Effector CD4-positive, alpha-beta T cell (primary cell): ENCODE results near the gene PTGS2.
"Not testable (repeated sequence)": the region's sequence is repeated elsewhere in the genome, so short reads cannot be mapped to it uniquely, and the experiment has no call there.

Source experiments
- DNase-seq: peaks from one replicate; pipeline ENCODE4 v3.0.0-alpha.2; 2020

PTGS2 gene

DNA sequence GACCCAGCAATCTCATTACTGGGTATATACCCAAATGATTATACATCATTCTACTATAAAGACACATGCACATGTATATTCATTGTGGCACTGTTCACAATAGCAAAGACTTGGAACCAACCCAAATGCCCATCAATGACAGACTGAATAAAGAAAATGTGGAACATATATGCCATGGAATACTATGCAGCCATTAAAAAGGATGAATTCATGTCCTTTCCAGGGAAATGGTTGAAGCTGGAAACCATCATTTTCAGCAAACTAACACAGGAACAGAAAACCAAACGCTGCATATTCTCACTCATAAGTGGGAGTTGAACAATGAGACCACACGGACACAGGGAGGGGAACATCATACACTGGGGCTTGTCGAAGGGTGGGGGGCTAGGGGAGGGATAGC is 10.4 kb downstream of the PTGS2 start:
- DNase-seq, result not testable (repeated sequence)

DNA sequence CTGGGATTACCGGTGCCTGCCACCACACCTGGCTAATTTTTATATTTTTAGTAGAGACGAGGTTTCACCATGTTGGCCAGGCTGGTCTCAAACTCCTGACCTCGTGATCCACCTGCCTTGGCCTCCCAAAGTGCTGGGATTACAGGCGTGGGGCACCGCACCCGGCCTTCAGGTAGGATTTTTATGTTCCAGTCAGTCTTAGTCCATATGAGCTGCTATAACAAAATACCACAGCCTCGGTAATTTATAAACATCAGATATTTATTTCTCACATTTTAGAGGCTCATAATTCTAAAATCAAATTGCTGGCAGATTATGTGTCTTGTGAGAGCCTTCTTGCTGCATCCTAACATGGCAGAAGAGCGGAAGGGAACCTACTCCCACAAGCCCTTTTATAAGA is 16.0 kb downstream of the PTGS2 start:
- not testable (repeated sequence) for DNase-seq

DNA sequence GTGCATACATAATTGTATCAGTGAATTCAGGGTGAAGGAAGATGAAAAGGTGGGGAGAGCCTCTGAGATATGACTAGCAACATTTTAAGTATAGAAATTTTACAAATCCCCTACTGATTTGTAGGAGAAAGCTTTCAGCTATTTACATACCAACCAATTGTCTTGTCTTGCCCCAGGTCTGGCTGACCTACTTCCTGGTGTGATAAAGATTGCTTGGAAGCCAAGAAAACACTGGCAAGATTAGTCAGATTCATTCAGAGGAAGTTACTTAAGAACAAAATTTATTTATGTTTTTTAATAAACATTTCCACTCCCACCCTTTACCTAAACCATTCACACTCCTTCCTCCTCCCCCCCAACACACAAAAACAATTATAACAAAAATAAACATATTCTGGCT is 17.5 kb downstream of the PTGS2 start:
- DNase-seq, result no peak

DNA sequence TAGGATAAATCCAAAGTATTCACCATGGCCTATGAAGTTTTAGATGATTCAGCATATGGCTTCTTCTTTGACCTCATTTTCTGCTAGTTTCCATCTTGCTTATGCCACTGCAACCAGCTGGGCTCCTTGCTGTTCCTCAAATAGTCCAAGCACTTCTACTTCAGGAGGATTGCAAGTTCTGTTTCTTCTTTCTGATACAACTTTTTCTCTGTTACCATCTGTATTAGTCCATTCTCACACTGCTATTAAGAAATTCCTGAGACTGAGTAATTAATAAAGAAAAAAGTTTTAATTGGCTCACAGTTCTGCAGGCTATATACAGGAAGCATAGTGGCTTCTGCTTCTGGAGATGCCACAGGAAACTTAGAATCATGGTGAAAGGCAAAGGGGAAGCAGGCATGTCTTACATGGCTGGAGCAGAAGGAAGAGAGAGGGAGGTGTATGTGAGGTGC is 20.3 kb downstream of the PTGS2 start:
- DNase-seq, result no peak

DNA sequence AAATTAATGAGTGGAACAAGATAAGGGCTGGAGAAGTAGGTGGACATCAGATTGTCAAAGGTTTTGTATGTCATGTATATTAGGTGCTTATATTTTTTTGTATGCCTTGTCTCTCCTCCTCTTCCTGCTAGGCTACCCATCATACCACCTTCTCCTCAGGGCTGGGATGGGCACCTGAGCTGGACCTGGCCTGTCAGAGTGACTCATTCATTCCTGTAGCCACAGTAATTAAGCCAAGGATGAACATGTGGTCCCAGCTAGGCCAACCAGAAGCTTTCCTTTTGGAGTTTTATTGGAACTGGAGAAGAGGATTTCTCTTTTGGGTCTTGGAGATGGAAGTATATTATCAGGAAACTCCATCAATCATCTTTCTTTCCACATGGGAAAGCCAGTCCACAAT is 21.2 kb downstream of the PTGS2 start:
- DNase-seq, result no peak

DNA sequence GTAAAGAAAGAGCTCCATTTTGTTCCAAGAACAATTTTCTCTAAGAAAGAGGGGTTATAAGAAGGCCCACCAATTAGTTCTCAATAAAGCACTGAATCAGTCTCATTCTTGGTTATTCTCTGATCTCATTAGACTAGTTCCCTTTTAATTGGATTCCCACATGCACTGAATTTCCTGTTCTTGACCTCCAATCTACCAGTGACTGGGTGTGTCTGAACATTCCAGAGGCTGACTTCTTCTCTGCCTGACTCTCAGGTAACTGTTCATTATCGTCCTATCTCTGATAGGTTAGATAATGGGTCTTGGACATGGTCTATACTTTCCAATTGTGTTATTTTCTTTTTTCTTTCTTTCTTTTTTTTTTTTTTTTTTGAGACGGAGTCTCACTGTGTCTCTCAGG is 22.7 kb downstream of the PTGS2 start:
- no peak for DNase-seq

DNA sequence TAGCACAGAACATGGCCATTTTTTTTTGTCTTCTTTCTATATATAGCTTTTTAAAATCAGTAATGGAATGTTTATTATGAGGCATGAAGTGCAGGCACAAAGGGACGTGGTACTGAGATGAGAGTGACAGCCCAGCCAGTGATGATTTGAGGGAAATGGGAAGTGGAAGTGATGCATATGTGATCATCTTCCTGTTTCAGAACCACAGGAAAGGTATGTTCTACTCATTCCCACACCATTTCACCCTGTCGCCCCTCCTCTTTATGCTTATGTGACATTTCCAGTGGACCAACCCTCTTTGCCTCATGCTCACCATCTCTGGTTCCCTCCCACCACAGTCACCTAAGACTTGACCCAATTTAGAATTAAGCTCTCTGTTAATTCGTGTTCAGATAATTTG is 24.3 kb downstream of the PTGS2 start:
- DNase-seq, result no peak

DNA sequence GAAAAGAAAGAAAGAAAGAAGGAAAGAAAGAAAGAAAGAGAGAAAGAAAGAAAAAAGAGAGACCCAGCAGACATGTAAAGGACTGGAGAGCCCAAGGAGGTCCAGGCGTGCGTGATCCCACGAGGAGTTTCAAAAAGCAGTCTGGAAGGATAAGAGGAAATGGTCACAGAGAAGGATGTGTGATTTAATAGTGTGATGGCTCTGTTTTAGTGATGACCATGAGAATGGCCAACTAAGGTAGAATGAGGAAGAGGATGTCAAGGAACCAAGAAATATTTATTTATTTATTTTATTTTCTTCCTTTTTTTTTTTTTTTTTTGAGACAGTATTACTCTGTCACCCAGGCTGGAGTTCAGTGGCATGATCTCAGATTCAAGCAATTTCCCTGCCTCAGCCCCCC is 25.5 kb downstream of the PTGS2 start:
- no peak for DNase-seq

DNA sequence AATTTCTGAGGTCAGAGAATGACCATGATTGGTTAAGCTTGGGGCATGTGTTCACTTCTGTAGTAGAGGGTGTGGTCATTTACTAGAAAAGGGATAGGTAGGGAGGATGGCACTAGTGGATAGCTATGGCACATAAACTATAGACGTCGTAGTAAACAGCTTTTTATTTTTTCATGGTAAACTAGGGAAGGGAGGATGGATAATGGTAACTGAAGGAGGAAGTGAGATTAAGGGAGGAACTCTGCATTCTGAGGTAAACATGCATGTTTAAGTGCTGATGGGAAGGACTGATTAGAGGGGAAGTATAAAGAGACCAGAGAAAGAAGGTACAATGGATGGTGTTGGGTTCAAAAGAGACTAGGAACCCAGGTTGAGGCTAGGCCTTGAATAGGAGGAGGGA is 26.9 kb downstream of the PTGS2 start:
- DNase-seq, result no peak

DNA sequence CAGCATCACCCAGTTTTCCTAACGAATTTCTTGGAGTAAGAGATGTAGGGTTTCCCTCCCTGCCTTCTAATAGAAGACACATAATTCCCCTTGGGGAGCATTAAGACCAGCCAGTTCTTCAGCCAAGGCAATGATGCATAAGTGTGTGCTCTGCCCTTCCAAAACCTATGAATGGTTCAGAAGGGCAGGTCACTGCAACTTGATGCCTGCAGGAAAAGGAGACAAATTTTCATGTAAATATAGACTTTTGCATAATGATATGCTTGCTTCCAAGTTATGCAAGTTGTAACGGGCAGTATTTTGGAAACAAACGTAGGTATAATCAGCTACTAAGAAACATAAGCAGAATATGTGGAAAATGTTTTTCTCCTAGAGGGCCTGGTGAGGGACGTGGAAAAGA is 31.6 kb downstream of the PTGS2 start:
- DNase-seq, result no peak

DNA sequence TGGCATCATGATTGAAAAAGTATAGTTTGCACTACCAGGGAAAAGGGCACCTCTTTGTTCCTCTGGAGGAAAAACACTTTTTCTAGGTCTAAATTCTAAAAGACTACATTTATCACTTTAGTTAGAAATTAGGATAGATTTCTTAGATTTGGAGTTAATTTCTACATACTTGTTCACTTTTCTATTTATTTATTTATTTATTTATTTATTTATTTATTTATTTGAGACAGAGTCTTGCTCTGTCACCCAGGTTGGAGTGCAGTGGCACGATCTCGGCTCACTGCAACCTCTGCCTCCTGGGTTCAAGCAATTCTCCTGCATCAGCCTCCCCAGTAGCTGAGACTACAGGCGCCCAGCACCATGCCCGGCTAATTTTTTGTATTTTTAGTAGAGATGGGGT is 32.2 kb downstream of the PTGS2 start:
- not testable (repeated sequence) for DNase-seq

DNA sequence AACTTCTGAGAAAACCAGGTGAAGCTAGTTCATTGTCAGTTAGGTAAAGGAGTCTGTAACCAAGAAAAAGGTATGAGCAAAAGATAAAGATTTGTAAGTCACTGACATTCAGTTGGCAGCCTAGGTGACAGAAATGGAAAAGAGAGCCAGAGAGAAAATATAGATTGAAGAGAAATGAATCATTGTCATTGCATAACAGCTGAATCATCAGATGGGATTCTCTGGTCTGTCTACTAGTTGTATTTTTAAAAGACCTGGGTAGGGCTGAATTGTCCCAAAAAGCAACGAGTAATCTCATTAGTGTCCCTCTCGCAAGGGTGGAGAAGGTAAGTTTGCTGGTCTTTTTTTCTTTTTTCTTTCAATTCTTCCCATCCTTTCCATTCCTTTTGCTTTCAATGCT is 36.6 kb downstream of the PTGS2 start:
- DNase-seq, result no peak

DNA sequence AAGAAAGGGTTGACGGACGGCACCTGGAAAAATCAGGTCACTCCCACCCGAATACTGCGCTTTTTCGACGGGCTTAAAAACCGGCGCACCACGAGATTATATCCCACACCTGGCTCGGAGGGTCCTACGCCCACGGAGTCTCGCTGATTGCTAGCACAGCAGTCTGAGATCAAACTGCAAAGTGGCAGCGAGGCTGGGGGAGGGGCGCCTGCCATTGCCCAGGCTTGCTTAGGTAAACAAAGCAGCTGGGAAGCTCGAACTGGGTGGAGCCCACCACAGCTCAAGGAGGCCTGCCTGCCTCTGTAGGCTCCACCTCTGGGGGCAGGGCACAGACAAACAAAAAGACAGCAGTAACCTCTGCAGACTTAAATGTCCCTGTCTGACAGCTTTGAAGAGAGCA is 42.7 kb downstream of the PTGS2 start:
- not testable (repeated sequence) for DNase-seq

DNA sequence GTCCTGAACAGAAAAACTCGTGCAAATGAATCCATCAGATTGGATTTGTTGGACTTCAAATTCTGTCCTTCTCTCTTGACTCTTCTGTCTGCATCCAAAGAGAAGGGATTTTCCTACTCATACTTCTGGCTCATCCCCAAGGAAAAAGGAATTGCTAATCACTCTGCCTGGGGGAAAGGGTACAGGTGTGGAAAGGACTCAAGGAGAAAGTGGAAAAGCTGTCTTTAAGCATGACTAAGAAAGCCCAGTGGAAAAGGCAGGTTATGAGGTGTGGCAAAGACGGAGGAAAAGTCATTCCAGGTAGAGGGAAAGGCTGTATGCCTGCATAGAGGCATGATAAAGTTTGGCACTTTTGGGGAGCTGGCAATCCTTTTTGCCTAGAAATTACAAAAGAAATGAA is 43.4 kb downstream of the PTGS2 start:
- no peak for DNase-seq

DNA sequence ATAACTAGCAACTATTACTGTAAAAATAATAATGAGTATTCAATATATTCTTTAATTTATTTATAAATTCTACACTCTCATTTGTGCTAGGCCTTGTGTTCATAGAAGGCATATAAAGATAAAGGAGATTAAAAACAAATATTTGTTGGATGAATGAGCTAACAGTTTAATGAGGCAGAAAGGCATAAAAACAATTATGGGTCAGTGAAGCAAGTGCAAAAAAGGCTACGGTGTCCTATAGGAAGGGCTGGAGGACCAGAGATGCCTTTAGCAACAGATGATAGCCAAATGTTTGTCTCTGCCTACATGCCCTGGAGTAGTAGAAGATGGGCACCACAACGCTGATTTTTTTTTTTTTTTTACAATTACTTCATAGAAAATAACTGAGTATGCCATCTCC is 45.7 kb downstream of the PTGS2 start:
- DNase-seq, result no peak

DNA sequence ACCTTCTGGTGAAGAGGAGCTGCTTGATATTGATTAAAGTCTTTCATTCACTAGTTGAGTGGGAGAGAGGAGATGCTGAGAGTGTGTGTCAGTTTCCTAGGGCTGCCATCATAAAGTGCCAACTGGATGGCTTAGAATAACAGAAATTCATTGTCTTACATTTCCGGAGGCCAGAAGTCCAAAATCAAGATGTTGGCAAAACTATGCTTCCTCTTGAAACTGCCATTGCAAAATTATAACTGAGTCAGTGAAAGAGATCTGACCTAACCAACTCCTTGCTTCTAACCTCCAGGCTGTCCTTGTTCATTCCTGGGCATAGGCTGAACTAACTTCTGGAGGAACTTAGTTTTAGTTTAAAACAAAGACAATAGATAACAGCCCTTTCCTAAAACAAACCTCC is 47.1 kb downstream of the PTGS2 start:
- DNase-seq, result no peak

DNA sequence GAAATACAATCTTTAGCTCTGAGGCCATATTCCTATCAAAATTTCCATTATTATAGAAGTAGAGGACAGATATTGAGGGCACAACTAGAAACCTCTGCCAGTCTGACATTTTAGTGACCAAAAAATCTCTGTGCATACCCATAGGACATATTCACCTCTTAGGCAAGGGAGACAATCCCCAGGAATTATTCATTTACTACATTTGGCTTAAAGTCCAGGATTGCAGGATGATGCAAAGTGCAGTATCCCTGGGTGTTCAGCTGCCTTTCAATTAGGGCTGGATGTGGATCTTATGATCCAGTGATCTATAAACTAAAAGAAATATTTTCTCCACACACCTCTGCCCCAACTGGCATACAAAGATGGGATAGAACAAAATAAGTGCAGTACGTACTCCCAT is 50.9 kb downstream of the PTGS2 start:
- DNase-seq, result no peak

DNA sequence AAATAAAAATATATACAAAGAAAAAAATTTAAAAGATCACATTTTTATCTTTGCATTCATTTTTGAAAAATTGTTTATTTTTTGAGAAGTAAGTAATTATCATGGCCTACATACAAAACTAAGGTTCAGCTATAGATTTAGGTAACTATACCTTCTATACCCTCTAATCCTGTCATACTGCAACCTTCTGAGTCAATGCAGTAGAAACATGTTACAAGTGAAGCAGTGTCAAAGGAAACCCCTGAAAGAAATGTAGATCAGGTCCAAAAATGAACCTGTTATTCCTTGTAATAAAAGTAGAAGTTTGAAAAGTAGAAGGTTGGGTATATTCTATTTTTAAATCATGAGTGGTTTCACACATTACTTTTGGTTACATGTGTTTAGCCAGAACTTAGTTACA is 51.3 kb downstream of the PTGS2 start:
- no peak for DNase-seq

DNA sequence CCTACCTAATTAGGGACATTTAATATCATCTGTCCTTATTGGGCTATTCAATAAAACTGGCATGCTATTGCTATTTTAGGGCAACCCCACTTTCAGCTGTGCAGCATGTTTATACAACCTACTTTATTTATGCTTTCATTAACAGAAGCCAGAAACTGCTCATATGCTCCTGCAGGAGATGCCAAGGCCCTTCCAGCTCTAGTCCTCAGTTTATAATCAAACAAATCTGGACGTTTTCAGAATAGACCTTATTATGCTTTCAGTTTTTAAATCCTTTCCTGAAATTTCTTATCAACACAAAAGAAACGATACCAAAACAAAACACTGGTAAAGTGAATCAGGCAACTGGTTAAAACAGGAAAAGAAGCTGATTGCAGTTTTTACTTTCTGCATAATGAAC is 53.2 kb downstream of the PTGS2 start:
- DNase-seq, result no peak

DNA sequence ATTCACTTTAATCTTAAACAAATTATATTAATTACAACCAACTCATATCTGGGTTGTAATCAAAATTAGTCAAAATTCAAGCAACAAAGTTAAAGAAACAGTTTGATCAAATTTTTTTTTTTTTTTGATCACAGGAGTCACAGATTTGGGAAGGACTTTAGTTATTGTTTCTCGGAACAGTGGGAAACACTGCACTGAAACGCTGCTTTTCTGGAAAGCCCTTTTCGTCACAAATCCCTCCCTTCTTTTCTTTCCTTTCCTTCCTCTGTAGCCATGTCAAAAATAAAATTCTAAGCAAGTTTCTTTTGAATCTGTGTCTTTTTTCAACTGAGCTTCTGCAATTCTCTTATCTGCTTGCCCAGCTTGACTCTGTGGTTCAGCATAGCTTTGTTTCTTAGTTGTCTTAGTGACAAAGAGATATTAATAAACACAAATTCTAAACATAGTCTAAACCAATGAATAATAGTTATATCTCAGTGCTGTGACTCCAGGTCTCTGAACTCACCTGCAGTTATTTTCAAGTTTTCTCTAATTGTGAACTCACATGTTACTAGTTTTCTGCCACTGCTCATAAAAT is 53.8 kb downstream of the PTGS2 start:
- DNase-seq, result no peak

DNA sequence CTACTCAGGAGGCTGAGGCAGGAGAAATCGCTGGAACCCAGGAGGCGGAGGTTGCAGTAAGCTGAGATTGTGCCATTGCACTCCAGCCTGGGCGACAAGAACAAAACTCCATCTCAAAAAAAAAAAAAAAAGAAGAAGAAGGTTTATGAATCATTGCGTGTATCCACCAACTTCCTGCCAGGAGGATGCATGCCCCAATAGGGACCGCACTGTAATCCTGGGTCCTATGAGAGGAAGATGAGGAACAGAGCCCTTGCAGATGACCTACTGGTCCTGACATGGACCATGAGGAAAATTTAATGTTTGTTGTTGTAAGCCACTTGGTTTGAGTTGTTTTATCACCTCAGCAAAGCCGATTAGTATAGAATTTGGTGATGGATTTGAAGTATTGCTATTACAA is 56.7 kb downstream of the PTGS2 start:
- no peak for DNase-seq
